SHP77 (cell line): ENCODE measurements around the gene SYNPR.

Experiments used
- DNase-seq, 2 experiments: peaks; one replicate each; lab custom pipeline; 2025; lab: John Stamatoyannopoulos, UW

Gene SYNPR

GRCh38 chr3:63304421-63304820 lies 26.3 kb downstream of the SYNPR start:
- DNase-seq: no peak

GRCh38 chr3:63308072-63308471 lies 30.0 kb downstream of the SYNPR start:
- no peak for DNase-seq

- DNase-seq: no peak
Observed at GRCh38 chr3:63309768-63310167, 31.7 kb downstream of the SYNPR start.

- DNase-seq: no peak
Observed at GRCh38 chr3:63323766-63324165, 45.7 kb downstream of the SYNPR start.

GRCh38 chr3:63324621-63325020 lies 46.5 kb downstream of the SYNPR start:
- DNase-seq: no peak

GRCh38 chr3:63325386-63325785 lies 47.3 kb downstream of the SYNPR start:
- DNase-seq: no peak

GRCh38 chr3:63328365-63328764 lies 50.3 kb downstream of the SYNPR start:
- DNase-seq: no peak

GRCh38 chr3:63331520-63331919 lies 53.4 kb downstream of the SYNPR start:
- no peak for DNase-seq

- DNase-seq: no peak
Observed at GRCh38 chr3:63333815-63334214, 55.7 kb downstream of the SYNPR start.

- DNase-seq: no peak
Observed at GRCh38 chr3:63338351-63338750, 60.2 kb downstream of the SYNPR start.

GRCh38 chr3:63343674-63344073 lies 65.6 kb downstream of the SYNPR start:
- peak; percentile 88 to 94 for DNase-seq

GRCh38 chr3:63344661-63345060 lies 66.6 kb downstream of the SYNPR start:
- DNase-seq: no peak

GRCh38 chr3:63349583-63350573 lies 71.8 kb downstream of the SYNPR start:
- peak; percentile 45 to 72 for DNase-seq

GRCh38 chr3:63351159-63352007 lies 73.3 kb downstream of the SYNPR start:
- peak; percentile 22 to 33 for DNase-seq

- DNase-seq: no peak
Observed at GRCh38 chr3:63352008-63352279, 73.8 kb downstream of the SYNPR start.

GRCh38 chr3:63353383-63353782 lies 75.3 kb downstream of the SYNPR start:
- no peak for DNase-seq

- DNase-seq: no peak
Observed at GRCh38 chr3:63354160-63354559, 76.1 kb downstream of the SYNPR start.

- DNase-seq: no peak
Observed at GRCh38 chr3:63355809-63356208, 77.7 kb downstream of the SYNPR start.

GRCh38 chr3:63364495-63364894 lies 86.4 kb downstream of the SYNPR start:
- DNase-seq: no peak

- DNase-seq: peak; percentile 0 to 15
Observed at GRCh38 chr3:63364910-63365309, 86.8 kb downstream of the SYNPR start.

GRCh38 chr3:63365671-63366070 lies 87.6 kb downstream of the SYNPR start:
- DNase-seq: no peak

- no peak for DNase-seq
Observed at GRCh38 chr3:63370094-63370493, 92.0 kb downstream of the SYNPR start.

- no peak for DNase-seq
Observed at GRCh38 chr3:63383040-63383439, 104.9 kb downstream of the SYNPR start.
